HepG2 (cell line): Measurements from ENCODE around the gene ZDHHC14. TPM values are rescaled to one million over a fixed set of nuclear protein-coding genes. Genes with fewer than 3 reads are reported as not detected.

Experiments used
- ATAC-seq: fragments of 200-7000 bp; cut with Tn5 transposase; 3 replicates; pipeline ENCODE4 v1.9.1; 2020; ENCODE audit warnings: mild to moderate bottlenecking, moderate library complexity
- BruUV-seq: library from RNA; stranded (reverse); fragments of 400-500 nt; replicated peaks from 2 replicates; lab custom pipeline; 2021; lab: Mats Ljungman, UMichigan
- CTCF ChIA-PET: fragments of 300-600 bp; formaldehyde crosslinking; extraction: SDS; loops from one replicate; lab custom pipeline; 2021; ENCODE audit warnings: low total read pairs, inconsistent platforms, low intra/inter-chr PET ratio; lab: Yijun Ruan, JAX
- POLR2A ChIA-PET: fragments of 350-600 bp; sonication (Branson Sonifier 250); formaldehyde crosslinking; loops from one replicate; lab custom pipeline; 2020; ENCODE audit warnings: antibody characterized with exemption, inconsistent platforms; lab: Yijun Ruan, JAX
- DNase-seq: peaks from one replicate; pipeline ENCODE4 v3.0.0-alpha.2; 2015; ENCODE audit warnings: low spot score
- FAIRE-seq: peaks from 3 replicates; lab custom pipeline; 2011; peaks lifted over from hg19 to GRCh38; lab: Jason Lieb, UNC
- H2AFZ ChIP-seq: one replicate; pipeline ENCODE4 v1.6.1; 2011; ENCODE audit warnings: low read length, inconsistent platforms
- H3K27ac ChIP-seq: fragments of 300-600 bp; 3 replicates; pipeline ENCODE4 v1.8.0; 2011; ENCODE audit warnings: mixed run types, mild to moderate bottlenecking, mixed read lengths, low read length, inconsistent platforms; ENCODE audit not compliant: insufficient read depth; ENCODE audit errors: extremely low read length
- H3K27me3 ChIP-seq, 2 experiments: fragments of 200-600 bp in 1 of 2; 2 replicates in 1 of 2; 3 replicates in 1 of 2; pipeline versions ENCODE4 v1.6.0 to v1.8.0; 2011; ENCODE audit warnings: low read length in 2 of 2, mild to moderate bottlenecking in 2 of 2, moderate library complexity in 2 of 2, inconsistent platforms in 1 of 2; ENCODE audit not compliant: insufficient read depth in 2 of 2, control insufficient read depth in 1 of 2
- H3K36me3 ChIP-seq, 2 experiments: fragments of 200-600 bp in 1 of 2; replicated peaks in 1 of 2; 2 replicates in 1 of 2; 3 replicates in 1 of 2; pipeline versions ENCODE4 v1.5.1 to v1.8.0; 2011; ENCODE audit warnings: low read length in 2 of 2, inconsistent platforms in 1 of 2; ENCODE audit not compliant: insufficient read depth in 2 of 2, control insufficient read depth in 1 of 2
- H3K4me1 ChIP-seq: 2 replicates; pipeline ENCODE4 v1.5.1; 2012; ENCODE audit warnings: low read length, inconsistent platforms; ENCODE audit not compliant: insufficient read depth
- H3K4me2 ChIP-seq: 2 replicates; pipeline ENCODE4 v1.6.0; 2011; ENCODE audit warnings: low read depth, low read length, inconsistent platforms
- H3K4me3 ChIP-seq, 3 experiments: fragments of 200-600 bp in 1 of 3; sonication (generic), shearing (Covaris generic) in 1 of 3; replicated peaks in 1 of 3; 2 replicates each; pipeline ENCODE4 v1.5.1; 2011 to 2016; ENCODE audit warnings: low read length in 3 of 3, inconsistent platforms in 2 of 3, low read depth in 2 of 3, mild to moderate bottlenecking in 2 of 3, control low read depth in 1 of 3, mixed read lengths in 1 of 3; ENCODE audit not compliant: insufficient read depth in 1 of 3
- H3K79me2 ChIP-seq: one replicate; pipeline ENCODE4 v1.6.1; 2011; ENCODE audit warnings: low read length, inconsistent platforms; ENCODE audit not compliant: insufficient read depth
- H3K9ac ChIP-seq: 2 replicates; pipeline ENCODE4 v1.6.0; 2011; ENCODE audit warnings: mild to moderate bottlenecking, low read depth, low read length, inconsistent platforms; ENCODE audit not compliant: insufficient read depth
- H3K9me3 ChIP-seq: 2 replicates; pipeline ENCODE4 v1.5.1; 2012; ENCODE audit warnings: mild to moderate bottlenecking, low read length
- H4K20me1 ChIP-seq: 2 replicates; pipeline ENCODE4 v1.6.0; 2011; ENCODE audit warnings: inconsistent platforms, mild to moderate bottlenecking, low read length, moderate library complexity; ENCODE audit not compliant: insufficient read depth
- CREM ChIP-seq, 2 experiments: sonication (generic) in 1 of 2; formaldehyde crosslinking in 1 of 2; IDR thresholded peaks; 2 replicates each; pipeline versions ENCODE4 v1.4.0 to v1.6.1; 2016 to 2020; ENCODE audit warnings: antibody characterized with exemption in 1 of 2, mild to moderate bottlenecking in 1 of 2, missing genetic modification reagents in 1 of 2
- DNMT1 ChIP-seq: sonication (generic); formaldehyde crosslinking; IDR thresholded peaks from 2 replicates; pipeline ENCODE4 v1.5.1; 2020; ENCODE audit warnings: mild to moderate bottlenecking, missing genetic modification reagents
- HMGA1 ChIP-seq: sonication (generic); formaldehyde crosslinking; conservative IDR thresholded peaks from 2 replicates; pipeline ENCODE4 v1.4.0; 2020; ENCODE audit warnings: missing genetic modification reagents
- POLR2AphosphoS5 ChIP-seq: IDR thresholded peaks from 2 replicates; pipeline ENCODE4 v1.6.1; 2012; ENCODE audit warnings: low read depth, low read length
- RXRB ChIP-seq: IDR thresholded peaks from 2 replicates; pipeline ENCODE4 v1.6.1; 2016; ENCODE audit warnings: borderline replicate concordance, missing genetic modification reagents, missing compliant biosample characterization
- SYNCRIP ChIP-seq: fragments of 200-400 bp; formaldehyde crosslinking; IDR thresholded peaks from 2 replicates; pipeline ENCODE4 v1.6.1; 2018; ENCODE audit warnings: mild to moderate bottlenecking, low read depth, low read length; ENCODE audit not compliant: insufficient read depth
- TCF7 ChIP-seq: sonication (generic); IDR thresholded peaks from 2 replicates; pipeline ENCODE4 v1.6.1; 2016; ENCODE audit warnings: antibody characterized with exemption, low read depth
- THAP8 ChIP-seq: sonication (generic); formaldehyde crosslinking; IDR thresholded peaks from 2 replicates; pipeline ENCODE4 v1.5.1; 2020; ENCODE audit warnings: missing genetic modification reagents, mild to moderate bottlenecking, borderline replicate concordance
- U2AF1 ChIP-seq: fragments of 200-400 bp; formaldehyde crosslinking; optimal IDR thresholded peaks from 2 replicates; pipeline ENCODE3; 2017; ENCODE audit warnings: mild to moderate bottlenecking, low read depth, low read length
- ZMAT3 ChIP-seq: sonication (generic); formaldehyde crosslinking; conservative IDR thresholded peaks from 2 replicates; pipeline ENCODE4 v1.7.0; 2021; ENCODE audit warnings: missing genetic modification reagents
- ZNF18 ChIP-seq: sonication (generic); formaldehyde crosslinking; IDR thresholded peaks from 2 replicates; pipeline ENCODE4 v1.8.0; 2022; ENCODE audit warnings: mild to moderate bottlenecking, missing genetic modification reagents; ENCODE audit not compliant: insufficient replicate concordance
- ZNF207 ChIP-seq: fragments of 450-650 bp; IDR thresholded peaks from 2 replicates; pipeline ENCODE4 v1.6.1; 2016; ENCODE audit warnings: antibody characterized with exemption, borderline replicate concordance
- ZNF274 ChIP-seq: sonication (generic); formaldehyde crosslinking; IDR thresholded peaks from 2 replicates; pipeline ENCODE4 v1.5.1; 2020; ENCODE audit warnings: mild to moderate bottlenecking, missing genetic modification reagents
- ZNF431 ChIP-seq: sonication (generic); formaldehyde crosslinking; IDR thresholded peaks from 2 replicates; pipeline ENCODE4 v1.9.0; 2022; ENCODE audit warnings: missing genetic modification reagents, low read depth, mild to moderate bottlenecking, borderline replicate concordance
- ZNF775 ChIP-seq: sonication (generic); formaldehyde crosslinking; IDR thresholded peaks from 2 replicates; pipeline ENCODE4 v1.4.0; 2020; ENCODE audit warnings: missing genetic modification reagents, mild to moderate bottlenecking, moderate library complexity, borderline replicate concordance
- WGBS: methylation state at CpG from one replicate; pipeline ENCODE4 v1.1.6; 2017; ENCODE audit warnings: low lambda C conversion rate; 5-methylcytosine and 5-hydroxymethylcytosine counted together
- in situ Hi-C: cut with HindIII; loops from 2 replicates; pipeline ENCODE4 v1.10.0; 2017; ENCODE audit warnings: low pct_unique_long_range_greater_than_20kb; ENCODE audit not compliant: extremely low pct_ligation_motif_present
- intact Hi-C: fragments of 100-400 bp; cut with micrococcal nuclease; formaldehyde crosslinking; loops from one replicate; pipeline ENCODE4 v1.10.0; 2022; ENCODE audit not compliant: unreplicated experiment
- polyA plus RNA-seq, 8 experiments: library from polyadenylated mRNA; depleted of rRNA in 3 of 8; stranded (reverse) in 7 of 8; unstranded in 1 of 8; fragments of >200 nt; fragmentation: Illumina TruSeq in 4 of 8; extraction: Trizol in 4 of 8; gene quantifications; 2 replicates each; pipeline versions ENCODE4 v1.2.1 to v1.2.3, GENCODE V29; 2011 to 2016; ENCODE audit warnings: low read depth in 4 of 8, missing spikeins in 1 of 8, mixed read lengths in 1 of 8; ENCODE audit not compliant: insufficient read depth in 1 of 8
- total RNA-seq, 5 experiments: library from RNA; depleted of rRNA; stranded (reverse); fragments of >200 nt; fragmentation: Illumina TruSeq; extraction: Trizol; gene quantifications; 2 replicates each; pipeline ENCODE4 v1.2.3, GENCODE V29; 2016; ENCODE audit warnings: low read depth in 1 of 5
- TF ChIP-seq, protein P1 (sequence below): IDR thresholded peaks from 2 replicates; pipeline ENCODE4 v1.6.1; 2016; ENCODE audit warnings: missing genetic modification reagents, missing compliant biosample characterization
- TF ChIP-seq, protein P2 (sequence below): sonication (generic); formaldehyde crosslinking; IDR thresholded peaks from 2 replicates; pipeline ENCODE4 v1.5.1; 2020; ENCODE audit warnings: mild to moderate bottlenecking, missing genetic modification reagents, moderate library complexity

ZDHHC14 gene
- total and polyA plus RNA-seq, 2 of the 13 experiments (the other 11 are each of a cell fraction or from before 2014, with no cell fraction given) = 3.7 to 9.5 TPM

GRCh38 chr6:157672726-157673412 is 291.9 kb downstream of the ZDHHC14 start:
- in situ Hi-C loops = no loop called here
- H3K36me3 ChIP-seq = no peaks in the 10 kb centered on the region
- no peak for ATAC-seq
- POLR2A ChIA-PET = no interaction called here
- CTCF ChIA-PET = no interaction called here
- no peak overlapping the region for H3K9ac ChIP-seq
- no peak overlapping the region for H3K27ac ChIP-seq
- H3K4me1 ChIP-seq = peaks cover 15% of the 10 kb centered on the region
- no peak overlapping the region for H2AFZ ChIP-seq
- no peaks in the 10 kb centered on the region for H3K27me3 ChIP-seq
- H3K4me3 ChIP-seq = no peak overlapping the region
- FAIRE-seq = no peak
- 93% methylated on average over 26 of the region's 37 CpGs for WGBS
- no peak for DNase-seq
- no peak overlapping the region for H3K4me2 ChIP-seq
- intact Hi-C loops = no loop called here
- no peaks in the 10 kb centered on the region for H3K79me2 ChIP-seq
- no peaks in the 10 kb centered on the region for H4K20me1 ChIP-seq
- no peaks in the 10 kb centered on the region for H3K9me3 ChIP-seq
- no TSS peak for BruUV-seq
- TF ChIP-seq DNMT1 (CRISPR knock-in tag) = no peak
- no peak for TF ChIP-seq HMGA1 (CRISPR knock-in tag)
- TF ChIP-seq U2AF1 = no peak
- TF ChIP-seq, protein P1, sequence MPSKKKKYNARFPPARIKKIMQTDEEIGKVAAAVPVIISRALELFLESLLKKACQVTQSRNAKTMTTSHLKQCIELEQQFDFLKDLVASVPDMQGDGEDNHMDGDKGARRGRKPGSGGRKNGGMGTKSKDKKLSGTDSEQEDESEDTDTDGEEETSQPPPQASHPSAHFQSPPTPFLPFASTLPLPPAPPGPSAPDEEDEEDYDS = no peak
- TF ChIP-seq, protein P2, sequence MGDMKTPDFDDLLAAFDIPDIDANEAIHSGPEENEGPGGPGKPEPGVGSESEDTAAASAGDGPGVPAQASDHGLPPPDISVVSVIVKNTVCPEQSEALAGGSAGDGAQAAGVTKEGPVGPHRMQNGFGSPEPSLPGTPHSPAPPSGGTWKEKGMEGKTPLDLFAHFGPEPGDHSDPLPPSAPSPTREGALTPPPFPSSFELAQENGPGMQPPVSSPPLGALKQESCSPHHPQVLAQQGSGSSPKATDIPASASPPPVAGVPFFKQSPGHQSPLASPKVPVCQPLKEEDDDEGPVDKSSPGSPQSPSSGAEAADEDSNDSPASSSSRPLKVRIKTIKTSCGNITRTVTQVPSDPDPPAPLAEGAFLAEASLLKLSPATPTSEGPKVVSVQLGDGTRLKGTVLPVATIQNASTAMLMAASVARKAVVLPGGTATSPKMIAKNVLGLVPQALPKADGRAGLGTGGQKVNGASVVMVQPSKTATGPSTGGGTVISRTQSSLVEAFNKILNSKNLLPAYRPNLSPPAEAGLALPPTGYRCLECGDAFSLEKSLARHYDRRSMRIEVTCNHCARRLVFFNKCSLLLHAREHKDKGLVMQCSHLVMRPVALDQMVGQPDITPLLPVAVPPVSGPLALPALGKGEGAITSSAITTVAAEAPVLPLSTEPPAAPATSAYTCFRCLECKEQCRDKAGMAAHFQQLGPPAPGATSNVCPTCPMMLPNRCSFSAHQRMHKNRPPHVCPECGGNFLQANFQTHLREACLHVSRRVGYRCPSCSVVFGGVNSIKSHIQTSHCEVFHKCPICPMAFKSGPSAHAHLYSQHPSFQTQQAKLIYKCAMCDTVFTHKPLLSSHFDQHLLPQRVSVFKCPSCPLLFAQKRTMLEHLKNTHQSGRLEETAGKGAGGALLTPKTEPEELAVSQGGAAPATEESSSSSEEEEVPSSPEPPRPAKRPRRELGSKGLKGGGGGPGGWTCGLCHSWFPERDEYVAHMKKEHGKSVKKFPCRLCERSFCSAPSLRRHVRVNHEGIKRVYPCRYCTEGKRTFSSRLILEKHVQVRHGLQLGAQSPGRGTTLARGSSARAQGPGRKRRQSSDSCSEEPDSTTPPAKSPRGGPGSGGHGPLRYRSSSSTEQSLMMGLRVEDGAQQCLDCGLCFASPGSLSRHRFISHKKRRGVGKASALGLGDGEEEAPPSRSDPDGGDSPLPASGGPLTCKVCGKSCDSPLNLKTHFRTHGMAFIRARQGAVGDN (CRISPR knock-in tag) = no peak
- TF ChIP-seq ZNF775 (CRISPR knock-in tag) = no peak
- no peak for TF ChIP-seq SYNCRIP
- no peak for TF ChIP-seq ZMAT3 (CRISPR knock-in tag)
- no peak for TF ChIP-seq ZNF274 (CRISPR knock-in tag)
- TF ChIP-seq CREM (IDR thresholded peaks at IDR 0.05) = no peak
- no peak for TF ChIP-seq CREM (CRISPR knock-in tag; IDR thresholded peaks at IDR 0.05)
- no peak for TF ChIP-seq ZNF207
- no peak for TF ChIP-seq ZNF431 (CRISPR knock-in tag)
- no peak for TF ChIP-seq POLR2AphosphoS5
- TF ChIP-seq THAP8 (CRISPR knock-in tag) = no peak
- TF ChIP-seq ZNF18 (CRISPR knock-in tag) = no peak
- TF ChIP-seq RXRB (CRISPR knock-in tag) = no peak
- no peak for TF ChIP-seq TCF7
